ENCODE measurements around the gene VSIG10.
A peak's percentile ranks its signal among the peaks of the same experiment; 100 is the strongest.

VSIG10 gene, protein sequence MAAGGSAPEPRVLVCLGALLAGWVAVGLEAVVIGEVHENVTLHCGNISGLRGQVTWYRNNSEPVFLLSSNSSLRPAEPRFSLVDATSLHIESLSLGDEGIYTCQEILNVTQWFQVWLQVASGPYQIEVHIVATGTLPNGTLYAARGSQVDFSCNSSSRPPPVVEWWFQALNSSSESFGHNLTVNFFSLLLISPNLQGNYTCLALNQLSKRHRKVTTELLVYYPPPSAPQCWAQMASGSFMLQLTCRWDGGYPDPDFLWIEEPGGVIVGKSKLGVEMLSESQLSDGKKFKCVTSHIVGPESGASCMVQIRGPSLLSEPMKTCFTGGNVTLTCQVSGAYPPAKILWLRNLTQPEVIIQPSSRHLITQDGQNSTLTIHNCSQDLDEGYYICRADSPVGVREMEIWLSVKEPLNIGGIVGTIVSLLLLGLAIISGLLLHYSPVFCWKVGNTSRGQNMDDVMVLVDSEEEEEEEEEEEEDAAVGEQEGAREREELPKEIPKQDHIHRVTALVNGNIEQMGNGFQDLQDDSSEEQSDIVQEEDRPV

DNA sequence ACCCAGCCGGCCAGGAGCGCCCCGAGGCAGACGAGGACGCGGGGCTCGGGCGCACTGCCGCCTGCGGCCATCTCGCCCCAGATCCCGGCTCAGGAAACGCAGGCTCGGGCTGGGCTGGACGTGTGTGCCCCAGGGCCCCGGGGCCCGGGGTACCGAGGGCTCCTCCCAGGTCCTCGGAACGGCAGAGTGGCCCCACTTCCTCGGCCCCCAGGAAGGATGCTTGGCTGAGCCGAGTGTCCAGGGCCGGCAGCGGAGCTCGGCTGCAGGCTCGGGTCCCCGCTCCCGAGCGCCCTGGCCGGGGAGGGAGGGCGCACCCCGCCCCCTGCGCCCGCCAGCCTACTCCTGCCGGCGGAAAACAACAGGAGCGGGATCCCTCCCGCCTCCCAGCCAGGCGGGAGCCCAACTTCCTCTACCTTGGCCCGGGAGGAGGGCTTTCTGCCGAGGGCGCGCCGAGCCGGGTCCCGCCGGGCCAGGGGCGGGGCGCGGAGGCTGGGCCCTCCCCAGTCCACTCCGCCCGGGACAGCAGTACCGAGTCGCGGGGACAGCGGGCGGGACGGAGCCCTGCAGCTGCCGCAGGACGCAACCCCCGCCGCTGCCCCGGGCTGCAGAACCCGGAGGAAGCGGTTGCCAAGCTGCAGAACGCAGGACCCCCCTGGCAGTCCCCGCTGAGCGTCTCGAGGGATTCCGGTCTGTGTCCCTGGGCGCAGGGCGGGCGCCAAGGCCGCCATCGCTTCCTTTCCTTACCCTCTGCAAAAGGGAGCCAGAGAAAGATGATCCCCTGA, at the start of gene VSIG10:
Gene VSIG10 (minus strand): TSS at position 411 of the 782 bp plus-strand sequence. CDS start 340 bp downstream, at position 71.
- Histone ChIP-seq H3K9me3 (ENCODE audit: control insufficient read depth, insufficient read depth, low read length) (no peaks in the 10 kb centered on the region), H3K4me3 (ENCODE audit: low read length) (peak within 1 kb of the TSS; percentile 83), H3K36me3 (ENCODE audit: control insufficient read depth, insufficient read depth, low read length) (no peaks in the 10 kb centered on the region), H3K27me3 (ENCODE audit: control insufficient read depth, insufficient read depth, low read length) (no peaks in the 10 kb centered on the region), H3K27ac (ENCODE audit: low read length) (no peak within 1 kb of the TSS), H3K4me1 (ENCODE audit: control insufficient read depth, insufficient read depth, low read length) (peaks cover 5% of the 10 kb centered on the region; the same call in 1 of the 2 replicates)
- peak; percentile 60 for DNase-seq (ENCODE audit: low read depth, low spot score)
- no CpG with 5 or more reads among the region's 75 CpGs for WGBS (ENCODE audit: insufficient coverage, insufficient read length)

DNA sequence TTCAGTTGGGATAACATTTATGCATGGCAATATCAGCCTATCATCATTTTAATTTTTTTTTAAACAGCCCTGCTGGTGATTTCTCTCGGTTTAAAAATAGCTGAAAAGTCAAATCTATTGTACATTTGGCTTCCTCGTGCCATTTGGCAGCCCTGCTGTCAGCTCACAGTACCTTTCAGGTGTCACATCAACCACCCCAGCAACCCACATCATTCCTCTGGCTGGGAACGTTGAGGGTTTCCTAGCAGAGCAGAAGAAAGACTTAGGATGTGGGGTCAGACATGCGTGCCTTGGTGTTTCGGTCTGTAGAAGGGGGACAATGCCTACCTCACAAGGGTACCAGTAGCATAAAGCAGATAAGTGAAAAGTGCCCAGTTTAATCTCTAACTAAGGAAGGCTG, 47.9 kb upstream of the VSIG10 start:
- no peak overlapping the region for H3K27ac ChIP-seq (ENCODE audit: low read length)
- H3K4me1 ChIP-seq (ENCODE audit: control insufficient read depth, insufficient read depth, low read length) = no peaks in the 10 kb centered on the region
- H3K36me3 ChIP-seq (ENCODE audit: control insufficient read depth, insufficient read depth, low read length) = peaks cover 6% of the 10 kb centered on the region; the same call in 1 of the 2 replicates
- DNase-seq (ENCODE audit: low read depth, low spot score) = no peak
- no peaks in the 10 kb centered on the region for H3K9me3 ChIP-seq (ENCODE audit: control insufficient read depth, insufficient read depth, low read length)
- H3K27me3 ChIP-seq (ENCODE audit: control insufficient read depth, insufficient read depth, low read length) = no peaks in the 10 kb centered on the region
- no peak overlapping the region for H3K4me3 ChIP-seq (ENCODE audit: low read length)
- no CpG with 5 or more reads among the region's 5 CpGs for WGBS (ENCODE audit: insufficient coverage, insufficient read length)

DNA sequence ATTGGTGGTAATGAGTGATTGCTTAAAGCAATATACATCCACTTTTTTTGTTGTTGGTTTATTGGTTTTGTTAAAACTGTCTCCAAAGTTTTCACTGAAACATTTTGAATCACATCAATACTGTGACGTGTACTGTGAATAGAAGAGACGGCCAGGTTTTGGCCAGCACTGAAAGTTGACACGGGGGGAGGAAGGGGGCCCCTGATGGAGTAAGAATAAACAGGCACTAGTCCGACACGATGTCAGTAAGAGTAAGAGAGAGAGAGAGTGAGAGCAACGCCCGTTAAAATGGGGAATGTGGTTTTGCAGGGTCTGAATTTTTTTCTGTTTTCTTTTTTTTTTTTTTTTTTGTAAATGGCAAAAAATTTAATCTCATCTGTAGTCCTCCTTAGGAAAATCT, 46.8 kb upstream of the VSIG10 start:
- Histone ChIP-seq H3K4me1 (ENCODE audit: control insufficient read depth, insufficient read depth, low read length) (no peaks in the 10 kb centered on the region), H3K27ac (ENCODE audit: low read length) (no peak overlapping the region), H3K9me3 (ENCODE audit: control insufficient read depth, insufficient read depth, low read length) (no peaks in the 10 kb centered on the region), H3K4me3 (ENCODE audit: low read length) (no peak overlapping the region), H3K36me3 (ENCODE audit: control insufficient read depth, insufficient read depth, low read length) (peaks cover 8% of the 10 kb centered on the region; the same call in 1 of the 2 replicates), H3K27me3 (ENCODE audit: control insufficient read depth, insufficient read depth, low read length) (no peaks in the 10 kb centered on the region)
- WGBS (ENCODE audit: insufficient coverage, insufficient read length) = no CpG with 5 or more reads among the region's 7 CpGs
- no peak for DNase-seq (ENCODE audit: low read depth, low spot score)

DNA sequence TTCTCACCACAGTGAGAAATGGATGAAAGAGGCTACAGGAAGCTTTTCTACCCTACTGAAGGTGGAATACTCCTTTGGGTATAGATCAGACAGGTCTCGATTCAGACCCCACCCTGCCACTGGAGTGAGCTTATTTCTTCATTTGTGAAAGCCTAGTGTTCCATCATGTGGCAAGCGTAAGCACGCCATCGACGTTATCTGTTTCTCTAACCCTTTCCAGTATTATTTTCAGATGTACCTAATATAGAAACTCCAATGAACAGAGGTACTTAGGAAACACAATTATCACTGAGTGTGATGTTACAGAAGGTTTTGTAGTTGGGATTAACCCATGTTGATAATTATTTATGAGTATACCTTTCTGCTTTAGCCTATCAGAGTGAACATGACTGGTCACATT, 44.5 kb upstream of the VSIG10 start:
- no peaks in the 10 kb centered on the region for H3K27me3 ChIP-seq (ENCODE audit: control insufficient read depth, insufficient read depth, low read length)
- no peaks in the 10 kb centered on the region for H3K4me1 ChIP-seq (ENCODE audit: control insufficient read depth, insufficient read depth, low read length)
- no peak for DNase-seq (ENCODE audit: low read depth, low spot score)
- no peak overlapping the region for H3K4me3 ChIP-seq (ENCODE audit: low read length)
- no CpG with 5 or more reads among the region's 5 CpGs for WGBS (ENCODE audit: insufficient coverage, insufficient read length)
- no peak overlapping the region for H3K27ac ChIP-seq (ENCODE audit: low read length)
- H3K36me3 ChIP-seq (ENCODE audit: control insufficient read depth, insufficient read depth, low read length) = peaks cover 26% of the 10 kb centered on the region
- no peaks in the 10 kb centered on the region for H3K9me3 ChIP-seq (ENCODE audit: control insufficient read depth, insufficient read depth, low read length)

DNA sequence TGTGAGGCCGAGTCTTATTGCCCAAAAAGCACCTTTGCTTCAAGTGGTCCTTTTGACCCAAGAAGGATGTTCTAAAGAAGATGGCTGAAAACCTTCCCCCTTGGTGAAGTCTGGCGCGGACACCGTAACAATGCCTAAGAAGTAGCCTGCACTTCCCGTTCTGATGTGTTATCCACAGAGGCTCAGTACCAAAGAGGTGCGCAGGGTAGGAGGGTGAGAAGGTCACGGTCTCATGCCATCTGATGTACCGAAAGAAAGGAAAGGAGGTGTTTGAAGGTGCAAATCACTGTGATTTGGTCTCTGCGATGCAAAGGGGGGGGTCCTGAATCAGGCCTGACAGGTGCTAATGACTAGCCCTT, 42.0 kb upstream of the VSIG10 start:
- Histone ChIP-seq H3K27me3 (ENCODE audit: control insufficient read depth, insufficient read depth, low read length) (no peaks in the 10 kb centered on the region), H3K4me3 (ENCODE audit: low read length) (no peak overlapping the region), H3K4me1 (ENCODE audit: control insufficient read depth, insufficient read depth, low read length) (no peaks in the 10 kb centered on the region), H3K36me3 (ENCODE audit: control insufficient read depth, insufficient read depth, low read length) (peaks cover 32% of the 10 kb centered on the region), H3K9me3 (ENCODE audit: control insufficient read depth, insufficient read depth, low read length) (no peaks in the 10 kb centered on the region), H3K27ac (ENCODE audit: low read length) (no peak overlapping the region)
- no CpG with 5 or more reads among the region's 9 CpGs for WGBS (ENCODE audit: insufficient coverage, insufficient read length)
- no peak for DNase-seq (ENCODE audit: low read depth, low spot score)

DNA sequence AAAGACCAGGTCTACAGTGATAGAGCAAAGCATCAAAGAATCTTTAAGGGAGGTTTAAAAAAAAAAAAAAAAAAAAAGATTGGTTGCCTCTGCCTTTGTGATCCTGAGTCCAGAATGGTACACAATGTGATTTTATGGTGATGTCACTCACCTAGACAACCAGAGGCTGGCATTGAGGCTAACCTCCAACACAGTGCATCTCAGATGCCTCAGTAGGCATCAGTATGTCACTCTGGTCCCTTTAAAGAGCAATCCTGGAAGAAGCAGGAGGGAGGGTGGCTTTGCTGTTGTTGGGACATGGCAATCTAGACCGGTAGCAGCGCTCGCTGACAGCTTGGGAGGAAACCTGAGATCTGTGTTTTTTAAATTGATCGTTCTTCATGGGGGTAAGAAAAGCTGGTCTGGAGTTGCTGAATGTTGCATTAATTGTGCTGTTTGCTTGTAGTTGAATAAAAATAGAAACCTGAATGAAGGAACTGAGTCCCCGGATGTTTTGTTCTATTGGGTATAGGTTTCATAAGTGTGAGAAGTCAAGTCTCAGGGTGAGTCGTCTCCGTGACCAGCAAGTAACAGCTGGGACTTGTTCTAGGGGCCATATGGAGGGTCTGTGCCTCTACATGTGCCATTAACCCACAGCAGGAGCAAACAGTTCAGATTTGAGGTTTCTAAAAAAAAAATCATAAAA, 41.4 kb upstream of the VSIG10 start:
- Histone ChIP-seq H3K27ac (ENCODE audit: low read length) (no peak overlapping the region), H3K4me1 (ENCODE audit: control insufficient read depth, insufficient read depth, low read length) (no peaks in the 10 kb centered on the region), H3K36me3 (ENCODE audit: control insufficient read depth, insufficient read depth, low read length) (peaks cover 32% of the 10 kb centered on the region), H3K4me3 (ENCODE audit: low read length) (no peak overlapping the region), H3K27me3 (ENCODE audit: control insufficient read depth, insufficient read depth, low read length) (no peaks in the 10 kb centered on the region), H3K9me3 (ENCODE audit: control insufficient read depth, insufficient read depth, low read length) (no peaks in the 10 kb centered on the region)
- no peak for DNase-seq (ENCODE audit: low read depth, low spot score)
- no CpG with 5 or more reads among the region's 7 CpGs for WGBS (ENCODE audit: insufficient coverage, insufficient read length)

DNA sequence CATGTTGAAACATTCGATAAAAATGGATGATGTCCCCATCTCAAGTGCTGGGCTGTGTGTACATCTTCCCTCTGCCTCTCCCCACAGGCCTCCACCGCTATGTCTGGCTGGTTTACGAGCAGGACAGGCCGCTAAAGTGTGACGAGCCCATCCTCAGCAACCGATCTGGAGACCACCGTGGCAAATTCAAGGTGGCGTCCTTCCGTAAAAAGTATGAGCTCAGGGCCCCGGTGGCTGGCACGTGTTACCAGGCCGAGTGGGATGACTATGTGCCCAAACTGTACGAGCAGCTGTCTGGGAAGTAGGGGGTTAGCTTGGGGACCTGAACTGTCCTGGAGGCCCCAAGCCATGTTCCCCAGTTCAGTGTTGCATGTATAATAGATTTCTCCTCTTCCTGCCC, 40.7 kb upstream of the VSIG10 start:
- DNase-seq (ENCODE audit: low read depth, low spot score) = no peak
- no CpG with 5 or more reads among the region's 13 CpGs for WGBS (ENCODE audit: insufficient coverage, insufficient read length)
- H3K4me1 ChIP-seq (ENCODE audit: control insufficient read depth, insufficient read depth, low read length) = no peaks in the 10 kb centered on the region
- no peaks in the 10 kb centered on the region for H3K27me3 ChIP-seq (ENCODE audit: control insufficient read depth, insufficient read depth, low read length)
- no peak overlapping the region for H3K27ac ChIP-seq (ENCODE audit: low read length)
- peaks cover 36% of the 10 kb centered on the region for H3K36me3 ChIP-seq (ENCODE audit: control insufficient read depth, insufficient read depth, low read length)
- no peaks in the 10 kb centered on the region for H3K9me3 ChIP-seq (ENCODE audit: control insufficient read depth, insufficient read depth, low read length)
- H3K4me3 ChIP-seq (ENCODE audit: low read length) = no peak overlapping the region

DNA sequence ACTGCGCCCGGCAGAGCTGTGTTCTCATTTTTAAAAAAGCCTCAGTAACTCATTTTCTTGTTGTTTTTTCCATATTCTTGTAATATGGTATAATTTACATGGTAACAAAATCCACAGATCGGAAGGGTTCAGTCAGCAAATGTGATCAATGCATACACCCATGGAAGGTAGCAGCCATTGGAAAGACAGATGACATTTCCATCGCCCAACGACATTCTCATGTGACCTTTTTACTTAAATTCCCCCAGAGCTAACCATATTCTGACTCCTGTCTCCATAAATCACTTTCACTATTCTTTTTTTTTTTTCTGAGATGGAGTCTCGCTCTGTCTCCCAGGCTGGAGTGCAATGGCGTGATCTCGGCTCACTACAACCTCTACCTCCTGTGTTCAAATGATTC, 37.0 kb upstream of the VSIG10 start:
- peaks cover 36% of the 10 kb centered on the region for H3K36me3 ChIP-seq (ENCODE audit: control insufficient read depth, insufficient read depth, low read length)
- DNase-seq (ENCODE audit: low read depth, low spot score) = no peak
- H3K4me1 ChIP-seq (ENCODE audit: control insufficient read depth, insufficient read depth, low read length) = no peaks in the 10 kb centered on the region
- H3K4me3 ChIP-seq (ENCODE audit: low read length) = no peak overlapping the region
- H3K9me3 ChIP-seq (ENCODE audit: control insufficient read depth, insufficient read depth, low read length) = no peaks in the 10 kb centered on the region
- no peak overlapping the region for H3K27ac ChIP-seq (ENCODE audit: low read length)
- WGBS (ENCODE audit: insufficient coverage, insufficient read length) = no CpG with 5 or more reads among the region's 8 CpGs
- H3K27me3 ChIP-seq (ENCODE audit: control insufficient read depth, insufficient read depth, low read length) = no peaks in the 10 kb centered on the region

DNA sequence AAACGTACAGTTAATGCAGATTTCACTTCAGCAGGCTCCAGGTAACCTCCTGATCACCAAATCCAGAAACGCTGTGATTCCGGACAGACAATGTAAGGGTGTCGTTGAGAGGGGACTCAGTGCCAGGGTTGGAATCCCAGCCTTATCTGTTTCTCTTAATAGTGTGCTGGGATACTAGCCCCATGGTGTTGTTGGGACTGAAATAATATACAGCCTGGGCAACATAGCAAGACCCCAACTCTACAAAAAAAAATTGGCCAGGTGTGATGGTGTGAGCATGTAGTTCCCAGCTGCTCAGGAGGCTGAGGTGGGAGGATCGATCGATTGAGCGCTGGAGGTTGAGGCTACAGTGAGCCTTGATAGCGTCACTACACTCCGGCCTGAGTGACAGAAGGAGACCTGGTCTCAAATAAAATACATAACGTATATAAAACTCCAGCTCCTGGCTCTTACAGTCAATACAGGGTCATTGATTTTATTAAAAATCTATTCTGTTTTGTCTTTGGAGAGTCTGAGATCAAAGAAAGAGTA, 33.4 kb upstream of the VSIG10 start:
- no peak overlapping the region for H3K27ac ChIP-seq (ENCODE audit: low read length)
- peaks cover 14% of the 10 kb centered on the region; the same call in 1 of the 2 replicates for H3K36me3 ChIP-seq (ENCODE audit: control insufficient read depth, insufficient read depth, low read length)
- H3K27me3 ChIP-seq (ENCODE audit: control insufficient read depth, insufficient read depth, low read length) = no peaks in the 10 kb centered on the region
- no peak for DNase-seq (ENCODE audit: low read depth, low spot score)
- H3K9me3 ChIP-seq (ENCODE audit: control insufficient read depth, insufficient read depth, low read length) = no peaks in the 10 kb centered on the region
- peak overlapping the region; percentile 51; the same call in 1 of the 2 replicates for H3K4me3 ChIP-seq (ENCODE audit: low read length)
- no CpG with 5 or more reads among the region's 10 CpGs for WGBS (ENCODE audit: insufficient coverage, insufficient read length)
- no peaks in the 10 kb centered on the region for H3K4me1 ChIP-seq (ENCODE audit: control insufficient read depth, insufficient read depth, low read length)

DNA sequence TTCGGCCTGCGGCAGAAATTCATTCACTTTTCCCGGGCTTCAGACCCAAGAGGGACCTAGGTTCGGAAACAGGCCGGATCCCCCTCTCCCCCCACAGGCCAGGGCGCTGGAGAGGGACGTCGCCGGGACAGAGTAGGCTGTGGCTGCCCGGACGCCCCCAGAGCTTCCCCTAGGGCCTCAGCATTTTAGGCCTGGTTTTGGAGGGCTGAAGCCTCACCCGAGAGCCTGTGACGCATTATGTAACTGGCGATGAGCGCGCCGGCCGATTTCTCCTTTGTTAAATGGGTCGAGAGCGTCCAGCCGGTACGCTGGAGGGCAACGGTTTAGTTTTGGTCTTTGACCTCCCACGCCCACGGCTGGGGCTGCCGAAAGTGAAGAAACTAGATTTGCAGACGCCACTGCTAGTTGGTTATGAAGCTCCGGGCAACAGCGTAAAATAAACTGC, 32.8 kb upstream of the VSIG10 start:
- H3K27ac ChIP-seq (ENCODE audit: low read length) = no peak overlapping the region
- peak overlapping the region; percentile 51 for H3K4me3 ChIP-seq (ENCODE audit: low read length)
- no CpG with 5 or more reads among the region's 29 CpGs for WGBS (ENCODE audit: insufficient coverage, insufficient read length)
- DNase-seq (ENCODE audit: low read depth, low spot score) = no peak
- H3K27me3 ChIP-seq (ENCODE audit: control insufficient read depth, insufficient read depth, low read length) = no peaks in the 10 kb centered on the region
- peaks cover 14% of the 10 kb centered on the region; the same call in 1 of the 2 replicates for H3K36me3 ChIP-seq (ENCODE audit: control insufficient read depth, insufficient read depth, low read length)
- no peaks in the 10 kb centered on the region for H3K4me1 ChIP-seq (ENCODE audit: control insufficient read depth, insufficient read depth, low read length)
- H3K9me3 ChIP-seq (ENCODE audit: control insufficient read depth, insufficient read depth, low read length) = no peaks in the 10 kb centered on the region

Measured in iPS DF 6.9 (cell line).